PC-9 (cell line): ENCODE data around the gene RUBCN. TPM values are rescaled to one million over a fixed set of nuclear protein-coding genes. Genes with fewer than 3 reads are reported as not detected.
A peak's percentile ranks its signal among the peaks of the same experiment; 100 is the strongest.
"Not testable (repeated sequence)": the region's sequence is repeated elsewhere in the genome, so short reads cannot be mapped to it uniquely, and the experiment has no call there.

Experiments used
- BruUV-seq: library from RNA; stranded (reverse); fragments of 400-500 nt; replicated peaks from 2 replicates; lab custom pipeline; 2021; lab: Mats Ljungman, UMichigan
- CTCF ChIA-PET: fragments of 300-600 bp; sonication (Branson Sonifier 250); formaldehyde crosslinking; loops from one replicate; lab custom pipeline; 2022; ENCODE audit warnings: antibody characterized with exemption; lab: Charles Lee
- POLR2A ChIA-PET: fragments of 300-600 bp; sonication (Branson Sonifier 250); formaldehyde crosslinking; loops from one replicate; lab custom pipeline; 2022; ENCODE audit warnings: antibody characterized with exemption; ENCODE audit not compliant: unreplicated experiment; lab: Charles Lee
- DNase-seq, 2 experiments: peaks; one replicate each; pipeline versions ENCODE4 v3.0.0 to v3.0.0-alpha.2; 2015 to 2022; ENCODE audit warnings: mixed read lengths in 1 of 2
- H2AFZ ChIP-seq: fragments of 200-600 bp; sonication (generic); 2 replicates; pipeline ENCODE4 v1.8.1; 2017; ENCODE audit warnings: antibody characterized with exemption
- H3F3A ChIP-seq: fragments of 200-600 bp; sonication (generic); 2 replicates; pipeline ENCODE4 v1.8.1; 2017; ENCODE audit warnings: antibody characterized with exemption, mild to moderate bottlenecking, low read depth; ENCODE audit not compliant: insufficient read depth
- H3K27ac ChIP-seq: fragments of 200-600 bp; sonication (generic); 2 replicates; pipeline ENCODE4 v1.6.1; 2016; ENCODE audit warnings: mixed run types
- H3K27me3 ChIP-seq: fragments of 200-600 bp; sonication (generic); 2 replicates; pipeline ENCODE4 v1.6.1; 2016; ENCODE audit warnings: low read depth, mixed run types; ENCODE audit not compliant: insufficient read depth
- H3K36me3 ChIP-seq: fragments of 200-600 bp; sonication (generic); 2 replicates; pipeline ENCODE4 v1.6.1; 2016; ENCODE audit warnings: low read depth, mixed run types
- H3K4me1 ChIP-seq: fragments of 200-600 bp; sonication (generic); replicated peaks from 2 replicates; pipeline ENCODE4 v1.6.1; 2016; ENCODE audit warnings: mixed run types; ENCODE audit not compliant: insufficient read depth
- H3K4me2 ChIP-seq: fragments of 200-600 bp; sonication (generic); 2 replicates; pipeline ENCODE4 v1.6.1; 2017; ENCODE audit warnings: mixed run types
- H3K4me3 ChIP-seq: fragments of 200-600 bp; sonication (generic); 2 replicates; pipeline ENCODE4 v1.6.1; 2016; ENCODE audit warnings: mixed run types
- H3K79me2 ChIP-seq: fragments of 200-600 bp; sonication (generic); 2 replicates; pipeline ENCODE4 v1.6.1; 2017; ENCODE audit warnings: low read depth, mixed run types
- H3K9me2 ChIP-seq: fragments of 200-600 bp; sonication (generic); 2 replicates; pipeline ENCODE4 v1.8.1; 2017; ENCODE audit warnings: mild to moderate bottlenecking; ENCODE audit not compliant: insufficient read depth
- H3K9me3 ChIP-seq: fragments of 200-600 bp; sonication (generic); 2 replicates; pipeline ENCODE4 v1.8.1; 2016; ENCODE audit warnings: low read depth; ENCODE audit not compliant: insufficient read depth
- H4K20me1 ChIP-seq: fragments of 200-600 bp; sonication (generic); 2 replicates; pipeline ENCODE4 v1.8.1; 2017; ENCODE audit not compliant: insufficient read depth
- intact Hi-C: fragments of 100-400 bp; cut with micrococcal nuclease; formaldehyde crosslinking; loops from one replicate; pipeline ENCODE4 v1.10.0; 2022; ENCODE audit not compliant: unreplicated experiment
- total RNA-seq: library from RNA; stranded (reverse); gene quantifications from 2 replicates; pipeline ENCODE4 v1.2.3, GENCODE V29; 2021

RUBCN gene
- total RNA-seq, 1 experiment from 2014 or later = 34.2 TPM

DNA sequence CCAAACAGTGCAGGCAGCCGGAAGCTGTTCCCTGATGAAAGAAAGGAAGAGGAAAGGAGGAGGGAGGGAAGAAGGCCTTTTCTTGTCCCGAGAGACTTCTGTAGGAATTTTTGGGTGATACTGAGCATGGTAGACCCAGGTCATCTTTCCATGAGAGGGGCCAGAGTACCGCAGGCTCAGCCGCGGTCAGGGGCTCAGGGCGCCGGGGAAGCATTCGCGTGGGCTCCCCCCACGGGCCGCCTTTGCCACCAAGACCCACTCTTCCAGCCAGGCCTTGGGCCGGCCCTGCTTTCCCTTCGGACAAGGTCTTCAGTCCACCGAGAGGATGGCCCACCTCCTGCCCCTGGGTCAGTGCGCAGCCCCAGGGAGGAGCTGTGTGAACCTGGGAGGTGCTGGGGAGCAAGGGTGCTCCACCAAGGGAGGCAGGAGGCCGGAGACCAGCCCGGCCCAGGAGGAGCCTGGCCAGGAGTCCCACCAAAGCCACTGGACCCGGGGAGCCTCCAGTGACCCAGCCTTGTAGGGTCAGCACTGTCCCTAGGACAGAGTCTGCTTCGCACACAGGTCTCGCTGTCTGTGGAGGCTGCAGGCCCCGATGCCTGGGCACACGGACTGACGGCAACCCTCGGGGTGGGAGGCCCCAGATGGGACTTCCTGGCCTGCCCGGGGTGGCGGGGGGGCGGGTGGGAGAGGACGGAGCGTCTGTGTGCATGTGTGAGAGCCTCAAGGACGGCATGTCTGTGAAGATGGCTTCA is 79.0 kb downstream of the RUBCN start:
- POLR2A ChIA-PET, H3K9me2 ChIP-seq, H3K27ac ChIP-seq, H2AFZ ChIP-seq, H3K27me3 ChIP-seq, intact Hi-C loops, H3K4me1 ChIP-seq, H3F3A ChIP-seq, H4K20me1 ChIP-seq, H3K9me3 ChIP-seq, H3K36me3 ChIP-seq, BruUV-seq, DNase-seq, H3K4me2 ChIP-seq, H3K4me3 ChIP-seq, H3K79me2 ChIP-seq, CTCF ChIA-PET: not testable (repeated sequence)

DNA sequence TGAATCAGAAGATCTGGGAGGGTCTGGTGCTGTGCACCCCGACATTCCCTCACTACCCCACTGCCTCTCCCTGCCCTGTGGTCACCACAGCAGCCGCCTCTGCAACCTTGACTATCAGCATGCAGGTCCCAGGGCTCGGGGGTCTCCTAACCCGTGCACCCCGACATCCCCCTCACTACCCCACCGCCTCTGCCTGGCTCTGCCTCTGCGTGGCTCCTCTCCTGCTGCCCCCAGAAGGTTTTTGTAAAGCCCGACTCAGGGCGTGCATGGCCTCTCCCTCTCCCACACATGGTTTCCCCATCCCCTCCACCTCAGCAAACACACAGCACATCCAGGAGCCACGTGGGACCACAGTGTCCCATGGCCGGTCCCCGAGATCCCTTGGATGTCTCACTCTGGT is 79.7 kb downstream of the RUBCN start:
- H3K79me2 ChIP-seq, H3K27ac ChIP-seq, H3K4me3 ChIP-seq, H2AFZ ChIP-seq, H3K9me2 ChIP-seq, DNase-seq, H3F3A ChIP-seq, H3K36me3 ChIP-seq, POLR2A ChIA-PET, H3K9me3 ChIP-seq, H4K20me1 ChIP-seq, CTCF ChIA-PET, intact Hi-C loops, H3K27me3 ChIP-seq, H3K4me1 ChIP-seq, H3K4me2 ChIP-seq, BruUV-seq: not testable (repeated sequence)

DNA sequence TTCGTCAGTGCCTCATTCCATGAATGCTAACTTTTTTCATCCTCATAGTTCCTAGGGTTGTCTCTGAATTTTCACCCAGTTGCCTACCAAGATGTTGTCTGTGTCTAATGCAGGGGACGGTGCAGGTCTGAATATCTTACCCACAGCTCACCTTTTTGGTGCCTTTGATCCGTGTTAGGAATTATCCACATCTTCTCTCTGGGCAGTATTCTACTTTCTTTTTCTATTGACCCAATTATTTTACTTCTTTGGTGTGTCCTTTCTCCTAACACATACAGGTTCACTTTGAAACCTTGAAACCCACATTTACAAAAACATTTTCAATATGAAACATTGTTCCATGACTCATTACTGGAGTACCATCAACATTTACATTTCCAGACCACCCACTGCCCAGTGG is 80.6 kb downstream of the RUBCN start:
- H3K36me3 ChIP-seq, intact Hi-C loops, H2AFZ ChIP-seq, BruUV-seq, H3K27ac ChIP-seq, POLR2A ChIA-PET, H3K4me1 ChIP-seq, CTCF ChIA-PET, H3K27me3 ChIP-seq, H4K20me1 ChIP-seq, H3K79me2 ChIP-seq, H3K9me2 ChIP-seq, H3F3A ChIP-seq, H3K9me3 ChIP-seq, DNase-seq: not testable (repeated sequence)
- Histone ChIP-seq H3K4me2 (peak overlapping the region; percentile 82), H3K4me3 (peak overlapping the region; percentile 54; the same call in 1 of the 2 replicates)

DNA sequence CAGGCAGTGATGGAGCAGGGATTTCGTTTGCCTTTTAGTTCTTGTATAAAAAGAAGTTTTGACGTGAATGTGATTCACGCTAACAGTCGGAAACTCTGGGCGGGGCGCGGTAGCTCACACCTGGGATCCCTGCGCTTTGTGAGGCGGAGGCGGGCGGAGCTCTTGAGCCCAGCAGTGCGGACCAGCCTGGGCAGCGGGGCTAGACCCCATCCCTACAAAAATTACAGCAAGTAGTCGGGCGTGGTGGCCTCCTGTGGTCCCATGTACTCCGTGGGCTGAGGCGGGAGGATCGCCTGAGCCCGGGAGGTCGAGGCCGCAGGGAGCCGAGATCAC is 81.7 kb downstream of the RUBCN start:
- H3K9me3 ChIP-seq, CTCF ChIA-PET, H3K4me3 ChIP-seq, H3K4me1 ChIP-seq, H4K20me1 ChIP-seq, BruUV-seq, H3F3A ChIP-seq, intact Hi-C loops, H3K36me3 ChIP-seq, DNase-seq, POLR2A ChIA-PET, H3K79me2 ChIP-seq, H2AFZ ChIP-seq, H3K27me3 ChIP-seq, H3K9me2 ChIP-seq, H3K4me2 ChIP-seq, H3K27ac ChIP-seq: not testable (repeated sequence)

DNA sequence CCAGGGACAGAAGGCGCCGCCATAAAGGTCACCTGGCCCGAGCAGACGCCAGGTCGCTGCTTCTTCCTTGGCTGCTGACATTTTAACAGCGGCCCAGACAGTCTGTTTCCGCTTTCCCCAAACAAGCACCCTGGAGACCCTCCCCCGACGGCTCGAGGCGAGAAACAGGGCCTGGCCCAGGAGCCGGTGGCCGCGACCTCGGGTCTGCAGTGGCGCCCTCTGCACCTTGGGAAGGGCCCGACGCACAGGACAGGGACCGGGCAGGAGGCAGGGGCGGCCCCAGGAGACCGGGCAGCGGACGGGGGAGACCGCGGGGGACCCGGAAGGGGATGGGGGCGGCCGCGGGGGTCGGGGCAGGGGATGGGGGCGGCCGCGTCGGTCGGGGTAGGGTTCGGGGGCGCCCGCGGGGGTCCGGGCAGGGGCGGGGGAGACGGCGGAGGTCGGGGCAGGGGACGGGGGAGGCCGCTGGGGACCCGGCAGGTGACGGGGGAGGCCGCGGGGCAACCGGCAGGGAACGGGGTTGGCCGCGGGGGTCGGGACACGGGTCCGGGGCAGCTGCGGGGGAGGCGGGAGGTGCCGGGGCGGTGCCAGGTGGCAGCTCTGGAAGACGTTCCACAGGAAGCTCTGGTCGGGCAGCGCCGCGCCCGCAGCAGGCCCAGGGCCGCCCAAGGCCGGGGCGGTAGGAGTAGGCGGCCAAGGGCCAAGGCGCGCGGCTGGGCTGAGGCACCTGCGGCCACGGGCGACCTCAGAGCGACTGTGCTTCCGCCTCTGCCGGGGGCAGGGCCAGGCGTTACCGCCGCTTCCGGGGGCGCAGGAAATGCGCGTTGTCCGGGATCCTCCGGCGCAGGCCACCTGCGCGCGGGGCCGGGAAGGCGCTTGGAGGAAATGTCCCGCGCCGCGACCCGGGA is 82.4 kb downstream of the RUBCN start:
- H3K36me3 ChIP-seq, H2AFZ ChIP-seq, DNase-seq, H3K4me1 ChIP-seq, intact Hi-C loops, H3K79me2 ChIP-seq, CTCF ChIA-PET, H3K9me3 ChIP-seq, H4K20me1 ChIP-seq, H3K9me2 ChIP-seq, POLR2A ChIA-PET, H3K27me3 ChIP-seq, H3F3A ChIP-seq, BruUV-seq: not testable (repeated sequence)
- H3K4me2 ChIP-seq = peak overlapping the region; percentile 73; the same call in 1 of the 2 replicates
- peak overlapping the region; percentile 56; the same call in 1 of the 2 replicates for H3K4me3 ChIP-seq
- H3K27ac ChIP-seq = 0 out of 2 replicates have a peak overlapping the region, but pooled peaks have one; percentile 57

DNA sequence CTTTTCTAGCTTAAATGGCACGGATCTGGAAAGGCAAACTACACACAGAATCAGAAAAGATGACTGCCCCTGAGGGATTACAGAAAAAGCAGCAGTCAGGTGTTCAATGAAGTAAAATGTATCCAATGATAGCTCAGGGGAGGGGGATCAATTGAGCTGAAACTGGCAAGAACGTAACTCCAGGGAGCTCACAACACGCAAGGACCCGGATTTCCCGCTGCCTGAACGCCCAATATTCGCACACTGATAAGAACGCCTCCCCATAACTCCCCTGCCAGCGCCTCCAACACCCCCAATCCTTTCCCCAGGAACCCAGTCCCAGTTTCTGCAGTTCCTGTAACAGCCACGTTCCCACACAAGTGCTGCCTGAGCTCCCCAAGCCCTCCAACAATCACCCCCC is 83.8 kb downstream of the RUBCN start:
- H3K4me1 ChIP-seq, intact Hi-C loops, H4K20me1 ChIP-seq, CTCF ChIA-PET, H3K9me3 ChIP-seq, H2AFZ ChIP-seq, H3F3A ChIP-seq, H3K27ac ChIP-seq, POLR2A ChIA-PET, H3K27me3 ChIP-seq, H3K9me2 ChIP-seq, H3K36me3 ChIP-seq, DNase-seq, H3K79me2 ChIP-seq, BruUV-seq: not testable (repeated sequence)
- H3K4me3 ChIP-seq = peak overlapping the region; percentile 35; the same call in 1 of the 2 replicates
- peak overlapping the region; percentile 69 for H3K4me2 ChIP-seq

DNA sequence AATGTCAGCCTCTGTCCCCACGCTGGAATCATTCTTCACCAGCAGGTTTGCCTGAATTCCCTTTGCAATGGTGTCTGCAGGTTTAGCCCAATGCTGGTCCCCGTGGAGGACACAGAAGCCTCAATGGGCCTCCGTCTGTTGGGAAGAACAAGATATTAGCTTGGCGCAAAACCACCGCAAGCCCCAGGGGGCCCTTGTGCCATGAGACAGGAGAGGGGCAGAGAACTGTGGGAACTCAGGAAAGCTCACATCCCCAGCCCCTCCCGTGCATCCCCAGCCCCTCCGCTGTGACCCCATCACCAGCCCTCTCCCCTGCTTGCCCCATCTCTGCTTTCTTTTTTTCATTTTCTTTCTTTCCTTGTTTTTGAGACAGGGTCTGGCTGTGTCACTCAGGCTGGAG is 89.1 kb downstream of the RUBCN start:
- CTCF ChIA-PET = not testable (repeated sequence)

More for the DNA sequence above, 89.1 kb downstream of the RUBCN start:
- H3K4me1 ChIP-seq, H2AFZ ChIP-seq, H3K36me3 ChIP-seq, H3F3A ChIP-seq, H3K9me3 ChIP-seq, H3K4me3 ChIP-seq, DNase-seq, POLR2A ChIA-PET, H4K20me1 ChIP-seq, H3K4me2 ChIP-seq, H3K27me3 ChIP-seq, BruUV-seq, H3K79me2 ChIP-seq, H3K27ac ChIP-seq, H3K9me2 ChIP-seq, intact Hi-C loops: not testable (repeated sequence)
